ENCODE data around the gene FAM131C.
"Not testable (repeated sequence)": the region's sequence is repeated elsewhere in the genome, so short reads cannot be mapped to it uniquely, and the experiment has no call there.

FAM131C gene

GRCh38 chr1:16032388-16033102 is 40.9 kb downstream of the FAM131C start:
- DNase-seq, result peak; percentile 84

- DNase-seq, result no peak
These were observed 41.9 kb downstream of the FAM131C start for GRCh38 chr1:16031551-16031950.

GRCh38 chr1:16029288-16029687 is 44.2 kb downstream of the FAM131C start:
- DNase-seq, result no peak

GRCh38 chr1:16029003-16029268 is 44.5 kb downstream of the FAM131C start:
- DNase-seq, result not testable (repeated sequence)

GRCh38 chr1:16028237-16029002 is 45.0 kb downstream of the FAM131C start:
- no peak for DNase-seq

- DNase-seq, result no peak
These were observed 46.5 kb downstream of the FAM131C start for GRCh38 chr1:16026723-16027484.

GRCh38 chr1:16026302-16026701 is 47.1 kb downstream of the FAM131C start:
- DNase-seq, result not testable (repeated sequence)

GRCh38 chr1:16023050-16023653 is 50.3 kb downstream of the FAM131C start:
- DNase-seq, result no peak

- no peak for DNase-seq
These were observed 51.1 kb downstream of the FAM131C start for GRCh38 chr1:16022393-16022792.

- no peak for DNase-seq
These were observed 51.8 kb downstream of the FAM131C start, which contains the start of gene CLCNKA for GRCh38 chr1:16021681-16022080. Gene CLCNKA (plus strand): TSS chr1:16022036. CDS start chr1:16022620, 584 bp downstream.

GRCh38 chr1:16020878-16021277 is 52.6 kb downstream of the FAM131C start:
- not testable (repeated sequence) for DNase-seq

- DNase-seq, result no peak
These were observed 53.1 kb downstream of the FAM131C start for GRCh38 chr1:16020325-16020724.

GRCh38 chr1:16019644-16020277 is 53.7 kb downstream of the FAM131C start:
- DNase-seq, result no peak

GRCh38 chr1:16018749-16019643 is 54.5 kb downstream of the FAM131C start:
- no peak for DNase-seq

GRCh38 chr1:16018308-16018707 is 55.1 kb downstream of the FAM131C start:
- DNase-seq, result no peak

GRCh38 chr1:16017461-16018303 is 55.8 kb downstream of the FAM131C start, which contains the start of gene HSPB7:
Gene HSPB7 (minus strand): TSS chr1:16018043. CDS start chr1:16017963, 80 bp downstream.
- no peak for DNase-seq

- no peak for DNase-seq
These were observed 56.4 kb downstream of the FAM131C start for GRCh38 chr1:16017076-16017460.

- DNase-seq, result no peak
These were observed 57.2 kb downstream of the FAM131C start for GRCh38 chr1:16015960-16016901.

- no peak for DNase-seq
These were observed 58.0 kb downstream of the FAM131C start for GRCh38 chr1:16015491-16015890.

Measured in hematopoietic multipotent progenitor cell treated with erythropoietin and hydrocortisone succinate and interleukin-3 and kit ligand, for 8 days (in vitro differentiated cells).